Measurements from ENCODE around the gene DDX50.
"Not testable (repeated sequence)": the region's sequence is repeated elsewhere in the genome, so short reads cannot be mapped to it uniquely, and the experiment has no call there.

- not testable (repeated sequence) for TF ChIP-seq CTCF (IDR thresholded peaks at IDR 0.05 in 4 of 5, conservative IDR thresholded peaks at IDR 0.05 in 1 of 5); POLR2A (IDR thresholded peaks at IDR 0.05)
These were observed 74.9 kb downstream of the DDX50 start for GRCh38 chr10:68975936-68976473.
